ENCODE data around the gene LEF1.

GRCh38 chr4:108126806-108127205 lies 41.9 kb downstream of the LEF1 start:
- TF ChIP-seq NFRKB (IDR thresholded peaks at IDR 0.05) (no peak), SUZ12 (IDR thresholded peaks at IDR 0.05) (no peak), BHLHE40 (IDR thresholded peaks at IDR 0.05; ENCODE audit: borderline replicate concordance) (no peak), FOXM1 (IDR thresholded peaks at IDR 0.05; ENCODE audit: borderline replicate concordance) (no peak), TARDBP (IDR thresholded peaks at IDR 0.05) (no peak), ARNT (IDR thresholded peaks at IDR 0.05) (no peak), HDGF (IDR thresholded peaks at IDR 0.05; ENCODE audit: borderline replicate concordance) (no peak), ELF4 (IDR thresholded peaks at IDR 0.05) (no peak), CTBP1 (IDR thresholded peaks at IDR 0.05; ENCODE audit: borderline replicate concordance) (no peak), L3MBTL2 (conservative IDR thresholded peaks at IDR 0.05) (no peak), ZNF384 (IDR thresholded peaks at IDR 0.05) (no peak), FOXA1 (IDR thresholded peaks at IDR 0.05) (no peak)
- TF ChIP-seq, protein P1, sequence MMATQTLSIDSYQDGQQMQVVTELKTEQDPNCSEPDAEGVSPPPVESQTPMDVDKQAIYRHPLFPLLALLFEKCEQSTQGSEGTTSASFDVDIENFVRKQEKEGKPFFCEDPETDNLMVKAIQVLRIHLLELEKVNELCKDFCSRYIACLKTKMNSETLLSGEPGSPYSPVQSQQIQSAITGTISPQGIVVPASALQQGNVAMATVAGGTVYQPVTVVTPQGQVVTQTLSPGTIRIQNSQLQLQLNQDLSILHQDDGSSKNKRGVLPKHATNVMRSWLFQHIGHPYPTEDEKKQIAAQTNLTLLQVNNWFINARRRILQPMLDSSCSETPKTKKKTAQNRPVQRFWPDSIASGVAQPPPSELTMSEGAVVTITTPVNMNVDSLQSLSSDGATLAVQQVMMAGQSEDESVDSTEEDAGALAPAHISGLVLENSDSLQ (IDR thresholded peaks at IDR 0.05): no peak

Data from HEK293T (cell line).